GM19193 (cell line): Measurements from ENCODE around the gene MPRIP.

Source experiments
- POLR2A ChIP-seq: IDR thresholded peaks from 4 replicates; pipeline ENCODE4 v1.6.1; 2011; ENCODE audit not compliant: insufficient read depth, insufficient read length; ENCODE audit errors: extremely low read depth

The MPRIP gene

DNA sequence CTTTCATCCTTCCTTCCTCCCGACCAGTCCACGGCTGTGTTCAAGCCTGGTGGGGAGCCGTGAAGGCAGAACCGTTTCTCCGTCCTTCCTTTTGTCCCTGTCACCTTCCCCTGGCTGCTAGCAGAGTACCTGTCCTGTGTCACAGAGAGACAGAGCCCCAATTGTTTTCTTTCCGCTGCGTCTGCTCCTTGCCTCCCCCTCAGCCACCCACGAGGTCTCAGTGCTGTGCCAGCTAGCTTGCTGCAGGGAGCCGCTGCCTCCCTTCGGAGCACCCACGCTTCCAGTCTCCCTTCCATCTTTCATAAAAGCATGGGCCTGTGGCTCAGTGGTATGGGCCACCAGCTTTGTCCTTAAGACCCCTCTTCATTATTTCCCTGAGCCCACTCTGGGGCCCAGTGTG, 62.2 kb downstream of the MPRIP start:
- TF ChIP-seq POLR2A: no peak

DNA sequence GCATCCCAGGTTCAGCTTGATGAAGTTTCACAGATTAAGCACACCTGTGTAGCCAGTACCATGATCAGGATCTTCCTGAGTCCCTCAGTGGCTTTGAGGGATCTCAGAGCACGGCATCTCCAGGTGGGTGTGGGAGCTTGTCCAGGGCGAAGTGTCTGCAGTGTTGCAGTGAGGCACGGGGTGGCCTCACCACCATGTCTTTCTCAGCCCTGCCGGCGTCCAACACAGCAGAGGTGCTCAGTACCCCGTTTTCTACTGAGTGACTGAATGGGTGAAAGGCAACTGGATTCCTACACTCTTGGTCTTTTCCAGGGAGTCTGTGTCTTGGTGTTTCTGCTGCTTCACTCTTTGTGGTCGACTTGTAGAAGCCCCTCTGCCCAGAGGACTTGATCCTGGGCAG, 63.7 kb downstream of the MPRIP start:
- TF ChIP-seq POLR2A: no peak

DNA sequence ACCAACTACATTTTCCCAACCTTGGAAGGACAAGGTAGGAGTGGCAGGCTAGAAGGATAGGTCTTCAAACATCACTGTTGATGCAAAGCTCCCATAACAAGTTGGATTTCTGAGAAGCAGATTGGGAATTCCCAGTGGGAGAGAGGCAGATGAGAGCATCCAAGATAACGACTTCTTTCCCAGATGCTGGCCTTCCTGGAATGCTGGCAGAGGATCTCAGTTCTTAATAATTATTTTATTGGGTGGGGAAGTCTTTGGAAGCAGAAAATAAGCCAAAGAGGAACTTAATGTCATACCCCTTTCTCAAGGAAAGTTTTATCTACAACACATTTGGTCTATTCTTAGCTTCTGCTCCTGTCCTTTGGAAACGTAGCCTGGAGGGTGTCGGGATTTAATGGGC, 64.5 kb downstream of the MPRIP start:
- TF ChIP-seq POLR2A: no peak

DNA sequence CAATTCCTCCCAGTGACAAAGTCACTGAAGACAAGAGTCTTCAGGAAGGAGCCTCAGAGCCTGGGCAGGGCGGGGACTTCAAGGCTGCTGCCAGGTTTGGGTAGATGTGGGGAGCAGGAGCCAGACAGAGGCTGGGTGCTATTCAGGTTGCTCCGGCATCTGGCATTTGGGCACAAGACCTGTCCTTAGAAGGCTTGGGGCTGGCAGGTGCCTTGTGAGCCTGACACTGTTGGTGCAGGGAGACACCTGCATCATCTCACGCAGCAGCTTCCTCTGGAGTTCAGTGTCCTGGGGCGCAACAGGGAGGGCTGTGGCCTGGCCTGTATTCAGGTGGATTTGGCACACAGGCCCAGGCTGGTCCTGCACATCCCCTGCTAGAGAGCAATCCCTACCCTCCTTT, 65.0 kb downstream of the MPRIP start:
- TF ChIP-seq POLR2A: no peak

DNA sequence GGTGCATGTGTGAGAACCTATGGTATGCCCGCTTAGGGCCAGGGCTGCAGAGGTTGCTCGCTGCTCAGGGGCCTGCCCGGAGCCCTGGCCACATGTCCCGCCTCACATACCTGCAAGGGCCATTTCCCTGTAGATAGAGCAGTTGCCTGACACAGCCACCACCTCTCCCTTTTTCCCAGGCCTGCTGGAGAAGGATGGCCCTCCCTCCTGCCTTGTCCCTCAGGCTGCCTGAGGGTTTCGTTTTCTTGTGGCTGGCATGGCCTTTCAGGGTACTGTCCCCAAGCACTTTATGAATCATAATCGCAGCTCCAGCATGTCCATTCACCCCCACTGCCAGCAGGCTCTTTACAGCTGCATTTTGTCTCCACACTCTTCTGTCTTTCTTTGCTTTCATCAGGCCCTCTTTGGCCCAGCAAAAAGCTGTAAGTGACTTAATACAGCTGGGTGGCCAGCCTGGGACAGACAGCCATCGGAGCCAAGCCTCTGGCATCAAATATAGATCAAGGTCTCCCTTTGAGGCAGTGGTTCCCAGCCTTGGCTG, 65.7 kb downstream of the MPRIP start:
- no peak for TF ChIP-seq POLR2A

DNA sequence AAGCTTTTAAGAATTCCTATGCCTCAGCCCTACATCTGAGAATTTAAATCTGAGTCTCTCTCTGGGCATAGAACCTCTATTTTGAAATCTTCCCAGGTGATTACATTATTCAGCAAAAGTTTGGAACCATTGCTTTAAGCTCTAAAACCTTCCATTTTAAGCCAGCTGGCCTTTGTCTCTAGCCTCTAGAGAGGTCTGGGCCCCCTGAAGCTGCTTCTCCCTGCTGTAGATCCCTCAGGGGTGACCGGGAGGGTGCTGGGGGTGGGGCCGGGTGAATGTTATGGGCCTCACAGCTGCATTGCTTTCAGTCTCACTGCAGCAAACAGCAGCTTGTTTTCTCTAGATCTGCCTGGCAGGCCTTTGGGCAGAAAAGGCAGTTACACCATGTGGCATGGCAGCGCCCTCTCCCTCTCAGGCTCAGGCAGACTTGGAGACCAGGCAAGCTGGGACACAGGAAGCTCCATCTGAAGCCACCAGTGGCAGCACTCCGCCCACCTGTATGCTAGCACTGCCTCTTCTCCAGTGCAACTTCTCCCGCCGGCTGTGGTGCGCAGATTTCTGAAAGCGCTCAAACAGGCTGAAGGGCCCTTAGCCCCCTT, 66.3 kb downstream of the MPRIP start:
- no peak for TF ChIP-seq POLR2A

DNA sequence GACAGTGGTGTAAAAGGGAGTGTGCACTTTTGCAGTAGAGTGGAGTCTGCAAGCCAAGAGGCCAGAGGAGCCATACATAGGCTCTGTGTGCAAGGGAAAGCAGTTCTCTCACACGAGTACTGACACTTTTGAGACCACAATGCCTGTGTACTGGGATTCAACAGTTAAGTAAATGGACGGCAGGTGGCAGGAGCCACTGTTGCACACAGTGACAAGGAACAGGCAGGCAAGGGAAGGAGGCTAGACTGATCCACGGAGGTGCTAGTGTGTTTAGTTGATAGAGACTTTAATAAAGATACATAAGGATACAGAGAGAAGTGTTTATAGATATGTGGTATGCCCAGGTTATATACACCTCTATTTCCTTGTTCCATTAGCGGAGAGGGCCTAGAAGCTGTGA, 67.0 kb downstream of the MPRIP start:
- TF ChIP-seq POLR2A: no peak

DNA sequence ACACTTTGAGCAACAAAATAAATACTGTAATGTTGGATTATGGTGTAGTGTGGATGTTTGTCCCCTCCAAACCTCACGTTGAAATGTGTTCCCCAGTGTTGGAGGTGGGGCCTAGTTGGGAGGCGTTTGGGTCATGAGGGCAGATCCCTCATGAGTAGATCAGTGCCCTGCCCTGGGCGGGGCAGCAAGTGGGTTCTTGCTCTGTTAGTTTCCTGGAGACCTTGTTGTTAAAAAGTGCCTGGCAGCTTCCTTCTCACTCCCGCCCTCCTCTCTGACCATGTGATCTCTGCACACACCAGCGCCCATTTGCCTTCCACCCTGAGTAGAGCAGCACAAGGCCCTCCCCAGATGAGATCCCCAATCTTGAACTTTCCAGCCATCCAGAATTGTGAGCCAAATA, 67.7 kb downstream of the MPRIP start:
- no peak for TF ChIP-seq POLR2A

DNA sequence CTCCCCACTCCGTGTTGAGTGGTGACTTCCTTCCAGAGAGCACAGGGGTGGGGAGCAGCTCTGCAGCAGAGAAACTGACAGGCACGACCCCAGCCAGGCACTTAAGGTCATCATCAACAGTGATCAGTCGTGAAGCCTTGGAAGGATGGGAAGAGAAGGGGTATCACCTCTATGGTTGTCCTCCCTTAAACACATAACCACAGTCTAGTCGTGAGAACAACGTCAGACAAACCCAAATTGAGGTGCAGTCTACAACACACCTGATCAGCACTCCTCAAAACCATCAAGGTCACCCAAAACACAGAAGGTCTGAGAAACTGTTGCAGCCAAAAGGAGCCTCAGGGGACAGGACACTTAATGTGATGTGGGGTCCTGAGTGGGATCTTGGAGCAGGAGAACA, 68.3 kb downstream of the MPRIP start:
- TF ChIP-seq POLR2A: no peak

DNA sequence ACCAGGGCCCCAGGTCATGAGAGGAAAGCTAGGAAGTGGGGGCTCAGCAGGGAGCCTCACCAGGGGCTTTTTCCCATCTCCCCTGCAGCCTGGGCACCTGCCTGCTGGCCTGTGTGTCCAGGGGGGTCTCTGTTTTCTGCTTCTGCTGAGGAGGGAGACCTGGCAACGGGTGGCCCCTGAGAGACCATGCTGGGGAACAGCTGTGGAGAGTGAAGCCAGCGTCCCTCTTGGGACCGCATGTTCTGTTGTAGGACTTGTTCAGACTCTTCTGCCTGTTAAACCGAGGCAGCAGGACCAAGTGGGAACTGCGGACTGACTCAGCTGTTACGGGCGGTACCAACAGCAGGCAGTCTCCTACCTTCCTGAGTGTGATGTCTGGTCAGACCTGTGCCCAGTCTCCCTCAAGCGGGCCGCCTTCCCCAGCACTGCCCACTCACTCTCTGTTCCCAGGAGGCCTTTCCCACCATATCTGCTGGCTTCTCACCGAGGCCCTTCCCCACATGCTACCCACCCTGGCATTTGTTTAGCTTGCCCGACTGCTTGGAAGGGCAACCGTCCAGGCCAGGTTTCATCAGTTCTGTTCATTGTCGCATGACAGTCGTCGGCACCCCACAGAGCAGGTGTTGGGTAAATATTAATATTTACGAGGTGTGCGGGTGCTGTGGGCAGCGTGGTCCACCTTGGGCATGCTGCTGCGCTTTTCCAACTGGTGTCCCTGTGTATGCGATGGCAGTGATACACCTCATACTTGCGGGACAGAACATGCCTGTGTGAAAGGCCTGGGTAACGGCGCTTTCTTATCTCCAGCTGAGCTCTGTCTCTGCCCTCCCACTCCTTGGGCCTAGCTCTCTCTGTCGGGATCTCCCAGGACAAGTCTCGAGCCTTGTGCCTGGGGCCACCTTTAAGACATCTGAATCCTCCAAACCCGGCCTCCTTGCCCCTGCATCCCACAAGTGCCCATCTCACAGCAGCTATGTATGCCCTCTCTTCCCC, 69.4 kb downstream of the MPRIP start:
- no peak for TF ChIP-seq POLR2A

DNA sequence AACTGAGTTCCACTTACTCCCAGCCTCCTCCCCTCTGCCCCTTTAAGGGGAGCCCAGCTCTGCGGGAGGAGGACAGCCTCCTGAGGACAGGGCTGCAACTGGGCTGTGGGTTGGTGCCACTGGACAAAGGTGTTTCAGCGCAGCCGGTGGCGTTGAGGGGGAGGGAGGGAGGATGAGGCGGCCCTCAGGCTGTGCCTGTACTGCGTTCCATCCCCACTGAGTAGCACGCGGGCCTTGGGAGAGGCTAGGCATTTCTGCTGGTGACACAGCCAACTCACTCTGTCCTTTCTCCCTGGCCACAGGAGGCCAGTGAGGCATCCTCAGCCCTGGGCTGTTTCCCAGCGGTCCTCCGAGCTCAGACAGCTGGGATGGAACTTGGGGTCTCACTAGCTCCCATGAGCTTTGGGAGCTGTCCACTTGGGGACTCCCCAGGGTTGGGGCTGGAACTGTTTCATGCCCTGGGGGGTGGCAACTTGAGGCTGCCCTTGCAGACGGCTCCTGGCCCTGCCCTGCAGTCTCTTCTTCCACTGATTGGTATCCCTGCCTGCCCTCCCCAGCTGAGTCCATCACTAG, 70.5 kb downstream of the MPRIP start:
- no peak for TF ChIP-seq POLR2A

DNA sequence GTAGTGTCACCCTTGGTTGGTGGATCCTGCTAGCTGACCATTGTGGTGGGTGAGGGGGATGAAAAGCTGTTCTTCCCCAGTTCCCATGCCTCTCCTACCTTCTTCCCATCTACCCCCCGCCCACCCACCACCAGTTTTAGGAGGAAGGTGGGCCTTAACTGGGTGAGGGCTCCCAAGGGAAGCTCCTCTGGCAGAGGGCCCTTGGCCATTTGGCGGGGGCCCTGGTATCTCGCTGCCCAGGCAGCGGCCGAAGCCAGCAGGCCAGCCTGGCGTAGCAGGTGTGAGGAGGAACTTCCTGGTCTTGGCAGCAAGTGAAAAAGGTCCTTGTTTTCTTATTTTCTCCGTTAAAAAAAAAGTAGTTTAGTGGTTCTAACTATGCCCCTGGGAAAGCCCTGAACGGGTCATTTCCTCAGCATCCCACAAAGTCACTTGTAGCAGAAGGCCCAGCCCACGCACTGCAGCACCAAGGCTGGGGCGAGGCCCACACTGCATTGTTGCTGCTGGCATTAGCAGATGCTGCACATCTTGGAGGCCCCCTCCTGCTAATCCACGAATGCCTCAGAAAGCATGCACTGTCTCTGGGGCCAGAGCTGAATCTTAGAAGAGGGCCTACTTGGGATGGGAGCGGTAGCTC, 72.5 kb downstream of the MPRIP start:
- no peak for TF ChIP-seq POLR2A

DNA sequence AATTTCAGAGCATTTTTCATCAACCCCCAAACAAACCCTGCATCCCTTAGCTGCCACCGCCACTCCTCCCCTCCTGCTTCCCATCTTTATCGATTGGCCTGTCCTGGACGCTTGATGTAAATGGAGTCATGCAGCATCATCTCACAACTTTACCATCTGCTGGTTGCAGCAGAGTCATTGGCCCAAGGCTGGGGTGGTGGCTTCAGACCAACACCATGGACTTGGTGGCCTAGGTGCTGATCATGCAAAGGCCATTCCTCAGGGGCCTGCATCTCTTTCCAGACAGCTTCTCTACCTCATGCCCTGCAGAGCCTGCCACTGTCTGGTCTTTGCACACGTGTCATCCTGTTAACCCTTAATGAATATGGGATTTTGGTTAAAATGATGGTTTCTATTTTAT, 73.4 kb downstream of the MPRIP start:
- no peak for TF ChIP-seq POLR2A

DNA sequence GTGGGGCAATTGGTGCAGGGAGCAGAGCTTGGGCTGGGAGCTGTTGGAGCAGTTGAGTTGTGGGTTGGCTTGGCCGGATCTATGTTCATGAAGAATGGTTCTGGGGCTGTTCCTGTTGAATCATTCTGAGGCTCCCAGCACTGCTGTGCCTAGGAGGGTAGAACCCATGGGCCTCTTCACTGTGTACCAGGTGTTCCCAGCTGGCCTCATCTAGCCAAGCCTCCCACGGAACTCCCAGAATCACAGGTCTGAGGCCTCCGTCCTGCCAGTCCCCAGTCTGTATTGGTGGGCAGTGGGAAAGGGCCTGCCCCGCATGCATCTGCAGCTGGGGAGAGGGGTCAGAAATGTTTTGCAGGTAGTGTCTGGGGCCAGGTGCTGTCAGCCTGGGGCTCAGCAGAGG, 74.1 kb downstream of the MPRIP start:
- TF ChIP-seq POLR2A: no peak

DNA sequence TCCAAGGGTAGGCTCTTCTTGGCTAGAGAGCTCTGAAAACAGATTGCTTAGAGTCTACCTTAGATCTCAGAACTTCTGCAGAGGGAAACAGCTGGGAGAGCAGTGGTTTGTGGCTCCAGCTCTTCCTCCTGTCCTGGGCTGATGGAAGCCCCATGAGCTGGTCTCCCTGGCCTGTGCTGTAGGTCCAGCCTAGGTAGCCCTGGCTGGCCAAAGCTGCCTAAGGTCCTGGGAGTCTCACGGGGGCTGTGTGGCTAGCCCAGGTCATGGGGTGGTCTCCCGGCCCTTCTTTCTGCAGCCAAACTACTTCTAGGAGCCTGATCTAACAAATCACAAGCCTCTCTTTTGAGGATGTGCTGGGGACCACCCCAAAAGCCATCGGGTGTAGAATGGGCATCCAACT, 75.7 kb downstream of the MPRIP start:
- no peak for TF ChIP-seq POLR2A

DNA sequence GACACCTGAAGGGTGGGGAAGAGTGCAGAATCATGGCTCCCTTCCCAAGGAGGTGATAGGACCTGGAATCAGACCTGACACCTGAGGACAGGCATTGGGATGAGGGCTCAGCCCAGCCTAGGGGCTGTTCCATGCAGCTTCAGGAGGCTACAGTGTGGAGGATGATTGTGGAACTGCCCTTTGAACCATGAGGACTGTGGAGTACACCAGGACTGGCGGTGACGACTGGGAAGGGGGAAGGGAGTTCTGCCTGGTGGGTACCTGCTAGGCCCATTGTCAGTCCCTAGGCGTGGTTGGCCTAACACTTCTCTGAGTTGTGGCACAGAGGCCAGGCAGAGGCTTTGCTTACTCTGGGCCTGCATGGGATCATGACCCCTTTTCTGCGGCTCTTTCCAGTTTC, 76.1 kb downstream of the MPRIP start:
- no peak for TF ChIP-seq POLR2A

DNA sequence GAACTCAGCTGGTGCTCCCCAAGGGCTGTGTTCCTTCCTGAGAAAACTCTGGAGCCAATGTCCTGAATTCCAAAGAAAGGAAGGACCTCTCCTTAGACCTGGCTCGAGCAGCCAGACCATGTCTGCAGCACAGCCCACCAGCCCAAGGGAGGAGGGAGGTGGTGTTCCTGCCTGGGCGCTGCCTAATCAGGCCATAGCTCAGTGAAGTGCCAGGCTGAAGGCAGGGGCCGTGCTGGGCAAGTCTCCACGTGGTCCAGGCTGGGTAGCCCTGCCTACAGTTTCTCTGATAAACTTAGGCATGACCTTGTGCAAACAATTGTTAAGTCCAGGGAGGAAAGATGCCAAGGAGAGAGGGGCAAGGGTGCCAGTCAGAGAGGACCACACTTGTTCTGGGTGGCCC, 76.8 kb downstream of the MPRIP start:
- no peak for TF ChIP-seq POLR2A
